GM10266 (cell line): ENCODE measurements around the gene LRRC4B.
"Not testable (repeated sequence)": the region's sequence is repeated elsewhere in the genome, so short reads cannot be mapped to it uniquely, and the experiment has no call there.

ENCODE experiments used
- DNase-seq: peaks from one replicate; pipeline ENCODE4 v3.0.0; 2012; ENCODE audit errors: extremely low spot score
- TF ChIP-seq, protein P1 (sequence below): IDR thresholded peaks from 2 replicates; pipeline ENCODE4 v1.5.1; 2012; ENCODE audit warnings: mild to moderate bottlenecking, low read depth; ENCODE audit not compliant: control insufficient read depth, insufficient read depth; ENCODE audit errors: missing control alignments

Gene LRRC4B

GRCh38 chr19:50537769-50538230 is 30.4 kb downstream of the LRRC4B start:
- DNase-seq = peak; percentile 86
- TF ChIP-seq, protein P1, sequence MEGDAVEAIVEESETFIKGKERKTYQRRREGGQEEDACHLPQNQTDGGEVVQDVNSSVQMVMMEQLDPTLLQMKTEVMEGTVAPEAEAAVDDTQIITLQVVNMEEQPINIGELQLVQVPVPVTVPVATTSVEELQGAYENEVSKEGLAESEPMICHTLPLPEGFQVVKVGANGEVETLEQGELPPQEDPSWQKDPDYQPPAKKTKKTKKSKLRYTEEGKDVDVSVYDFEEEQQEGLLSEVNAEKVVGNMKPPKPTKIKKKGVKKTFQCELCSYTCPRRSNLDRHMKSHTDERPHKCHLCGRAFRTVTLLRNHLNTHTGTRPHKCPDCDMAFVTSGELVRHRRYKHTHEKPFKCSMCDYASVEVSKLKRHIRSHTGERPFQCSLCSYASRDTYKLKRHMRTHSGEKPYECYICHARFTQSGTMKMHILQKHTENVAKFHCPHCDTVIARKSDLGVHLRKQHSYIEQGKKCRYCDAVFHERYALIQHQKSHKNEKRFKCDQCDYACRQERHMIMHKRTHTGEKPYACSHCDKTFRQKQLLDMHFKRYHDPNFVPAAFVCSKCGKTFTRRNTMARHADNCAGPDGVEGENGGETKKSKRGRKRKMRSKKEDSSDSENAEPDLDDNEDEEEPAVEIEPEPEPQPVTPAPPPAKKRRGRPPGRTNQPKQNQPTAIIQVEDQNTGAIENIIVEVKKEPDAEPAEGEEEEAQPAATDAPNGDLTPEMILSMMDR = peak; percentile 85

DNA sequence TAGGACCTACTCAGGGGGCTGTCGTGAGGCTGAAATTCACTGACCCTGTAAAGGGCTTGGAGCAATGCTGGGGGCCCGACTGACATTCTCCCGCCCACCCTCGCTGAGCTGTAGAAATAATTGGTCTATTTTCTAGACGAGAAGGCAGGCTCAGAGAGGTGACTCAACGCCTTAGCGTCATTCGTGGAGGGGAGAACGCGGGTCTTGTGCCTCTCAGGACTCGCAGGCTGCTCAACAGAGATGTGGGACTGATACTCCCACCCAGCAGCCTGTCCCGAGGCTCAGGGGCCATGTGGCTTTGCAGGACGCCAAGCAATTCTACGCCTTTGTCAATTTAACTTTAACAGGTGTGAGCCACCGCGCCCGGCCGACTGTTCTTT is 30.9 kb downstream of the LRRC4B start:
- no peak for DNase-seq
- TF ChIP-seq, protein P1 = no peak

DNA sequence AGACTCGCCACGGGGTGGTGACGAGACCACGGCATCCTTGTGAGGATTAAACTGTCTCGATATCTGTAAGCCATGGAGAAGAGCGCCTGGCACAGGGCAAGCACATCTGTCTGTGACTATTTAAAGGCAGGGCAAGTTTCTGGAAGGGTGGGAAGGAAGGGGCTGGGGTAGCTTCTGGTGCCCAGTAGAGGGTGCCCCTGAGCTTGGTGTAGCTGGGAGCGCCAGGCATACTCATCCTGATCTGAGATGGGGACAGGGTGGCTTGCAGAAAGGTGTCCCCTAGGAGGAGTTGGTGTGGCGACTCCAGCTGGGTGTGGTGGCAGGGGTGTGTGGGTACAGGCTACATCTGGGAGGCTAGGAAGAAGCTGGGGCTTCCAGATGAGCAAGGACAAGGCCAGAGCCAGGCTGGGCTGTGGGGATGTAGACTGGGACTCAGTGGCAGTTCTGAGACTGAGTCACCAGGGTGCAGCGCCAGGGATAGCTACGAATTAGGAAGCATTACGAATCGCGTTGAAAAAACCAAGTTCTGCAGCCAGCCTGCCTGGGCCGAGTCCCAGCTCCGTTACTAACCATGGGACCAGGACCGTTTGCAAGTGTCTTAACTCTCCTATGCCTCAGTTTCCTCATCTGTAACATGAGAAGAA is 31.5 kb downstream of the LRRC4B start:
- DNase-seq = no peak
- TF ChIP-seq, protein P1 = no peak

- no peak for DNase-seq
- TF ChIP-seq, protein P1 = no peak
Observed at GRCh38 chr19:50535672-50536187, 32.5 kb downstream of the LRRC4B start.

DNA sequence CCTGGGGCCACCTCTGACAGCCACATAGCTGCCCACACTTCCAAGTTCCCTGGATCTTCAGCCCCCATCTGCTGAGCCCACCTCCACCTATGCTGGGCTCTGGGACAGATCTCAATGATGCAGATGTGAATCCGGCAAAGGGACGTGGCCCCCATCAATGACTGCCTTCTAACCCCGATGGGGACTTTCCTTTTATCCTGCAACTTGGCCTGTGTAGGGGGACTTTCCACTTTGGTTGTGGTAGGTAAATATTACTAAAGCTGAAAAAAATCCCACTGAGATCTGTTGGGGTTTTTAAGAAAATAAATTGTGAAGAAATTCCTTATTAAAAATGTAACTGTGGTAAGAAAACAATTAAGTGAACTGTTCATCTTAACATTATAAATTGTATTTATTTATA is 33.8 kb downstream of the LRRC4B start:
- DNase-seq = peak; percentile 62
- TF ChIP-seq, protein P1 = no peak

GRCh38 chr19:50532952-50533351 is 35.3 kb downstream of the LRRC4B start:
- DNase-seq = no peak
- TF ChIP-seq, protein P1 = no peak

GRCh38 chr19:50531171-50531612 is 37.0 kb downstream of the LRRC4B start:
- DNase-seq = no peak
- TF ChIP-seq, protein P1 = no peak

DNA sequence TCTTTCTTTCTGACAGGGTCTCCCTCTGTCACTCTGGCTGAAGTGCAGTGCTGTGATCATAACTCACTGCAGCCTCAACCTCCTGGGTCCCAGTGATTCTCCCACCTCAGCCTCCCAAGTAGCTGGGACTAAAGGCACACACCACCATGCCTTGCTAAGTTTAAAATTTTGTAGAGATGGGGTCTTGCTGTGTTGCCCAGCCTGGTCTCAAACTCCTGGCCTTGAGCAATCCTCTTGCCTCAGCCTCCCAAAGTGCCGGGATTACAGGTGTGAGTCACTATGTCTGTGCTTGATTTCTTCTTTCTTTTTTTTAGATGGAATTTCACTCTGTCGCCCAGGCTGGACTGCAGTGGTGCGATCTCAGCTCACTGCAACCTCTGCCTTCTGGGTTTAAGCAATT is 40.2 kb downstream of the LRRC4B start:
- DNase-seq = not testable (repeated sequence)
